Hepatocyte (in vitro differentiated cells): Measurements from ENCODE around the gene CBX3. TPM values are rescaled to one million over a fixed set of nuclear protein-coding genes. Genes with fewer than 3 reads are reported as not detected.
A peak's percentile ranks its signal among the peaks of the same experiment; 100 is the strongest.
"Not testable (repeated sequence)": the region's sequence is repeated elsewhere in the genome, so short reads cannot be mapped to it uniquely, and the experiment has no call there.

Experiments used
- DNase-seq: peaks from one replicate; pipeline ENCODE4 v3.0.0-alpha.2; 2016; ENCODE audit warnings: low spot score
- H2AFZ ChIP-seq: fragments of 200-600 bp; sonication (generic); 2 replicates; pipeline ENCODE4 v1.6.0; 2016; ENCODE audit warnings: antibody characterized with exemption, mild to moderate bottlenecking
- H3K27ac ChIP-seq: fragments of 200-600 bp; sonication (generic); 2 replicates; pipeline ENCODE4 v1.5.1; 2016; ENCODE audit warnings: mild to moderate bottlenecking
- H3K27me3 ChIP-seq: fragments of 200-600 bp; sonication (generic); 2 replicates; pipeline ENCODE4 v1.6.1; 2016
- H3K36me3 ChIP-seq: fragments of 200-600 bp; sonication (generic); replicated peaks from 2 replicates; pipeline ENCODE4 v1.5.1; 2016; ENCODE audit warnings: low read depth; ENCODE audit not compliant: insufficient read depth
- H3K4me1 ChIP-seq: fragments of 200-600 bp; sonication (generic); 2 replicates; pipeline ENCODE4 v1.5.1; 2016; ENCODE audit warnings: mild to moderate bottlenecking, moderate library complexity; ENCODE audit not compliant: insufficient read depth
- H3K4me2 ChIP-seq: fragments of 200-600 bp; sonication (generic); 2 replicates; pipeline ENCODE4 v1.6.0; 2016
- H3K4me3 ChIP-seq: fragments of 200-600 bp; sonication (generic); 2 replicates; pipeline ENCODE4 v1.5.1; 2016; ENCODE audit warnings: mild to moderate bottlenecking
- H3K79me2 ChIP-seq: fragments of 200-600 bp; sonication (generic); 2 replicates; pipeline ENCODE4 v1.6.0; 2017; ENCODE audit warnings: mild to moderate bottlenecking
- H3K9me2 ChIP-seq: fragments of 200-600 bp; sonication (generic); replicated peaks from 2 replicates; pipeline ENCODE4 v1.6.0; 2017; ENCODE audit warnings: mild to moderate bottlenecking; ENCODE audit not compliant: insufficient read depth
- H3K9me3 ChIP-seq: fragments of 200-600 bp; sonication (generic); 2 replicates; pipeline ENCODE4 v1.5.1; 2016; ENCODE audit warnings: low read depth, mild to moderate bottlenecking
- H4K20me1 ChIP-seq: fragments of 200-600 bp; sonication (generic); 2 replicates; pipeline ENCODE4 v1.6.0; 2016; ENCODE audit warnings: mild to moderate bottlenecking; ENCODE audit not compliant: insufficient read depth, poor library complexity, severe bottlenecking
- CTCF ChIP-seq: fragments of 200-600 bp; sonication (generic); IDR thresholded peaks from 2 replicates; pipeline ENCODE4 v1.5.1; 2016; ENCODE audit warnings: antibody characterized with exemption, mild to moderate bottlenecking; ENCODE audit not compliant: poor library complexity
- EZH2 ChIP-seq: fragments of 200-600 bp; sonication (generic); IDR thresholded peaks from 2 replicates; pipeline ENCODE4 v1.6.1; 2016; ENCODE audit warnings: antibody characterized with exemption, mild to moderate bottlenecking, borderline replicate concordance
- EZH2phosphoT487 ChIP-seq: fragments of 200-600 bp; sonication (generic); IDR thresholded peaks from one replicate; pipeline ENCODE4 v1.6.1; 2018; ENCODE audit warnings: antibody characterized with exemption, mild to moderate bottlenecking, low read depth, moderate library complexity; ENCODE audit not compliant: unreplicated experiment, severe bottlenecking
- WGBS: methylation state at CpG from one replicate; pipeline ENCODE4 v1.1.6; 2016; ENCODE audit warnings: low lambda C conversion rate; ENCODE audit errors: missing lambda C conversion rate; 5-methylcytosine and 5-hydroxymethylcytosine counted together
- polyA plus RNA-seq: library from polyadenylated mRNA; unstranded; fragments of >200 nt; fragmentation: Nextera tagmentation; extraction: Ambion mirVana; gene quantifications from 2 replicates; pipeline ENCODE4 v1.2.1, GENCODE V29; 2016
- total RNA-seq: library from RNA; depleted of rRNA; stranded (reverse); fragments of >200 nt; gene quantifications from 2 replicates; pipeline ENCODE4 v1.2.3, GENCODE V29; 2014

CBX3 gene
- total and polyA plus RNA-seq, 2 experiments from 2014 or later, result 120 to 165 TPM

GRCh38 chr7:26169271-26169670, 32.3 kb upstream of the CBX3 start:
- H4K20me1 ChIP-seq, result no peaks in the 10 kb centered on the region
- H3K4me1 ChIP-seq, result peaks cover 4% of the 10 kb centered on the region
- H3K4me3 ChIP-seq, result no peak overlapping the region
- no peak overlapping the region for H3K27ac ChIP-seq
- H2AFZ ChIP-seq, result no peak overlapping the region
- no peaks in the 10 kb centered on the region for H3K27me3 ChIP-seq
- 92% methylated on average over 3 of the region's 3 CpGs for WGBS
- H3K79me2 ChIP-seq, result no peaks in the 10 kb centered on the region
- no peak overlapping the region for H3K4me2 ChIP-seq
- H3K9me2 ChIP-seq, result no peaks in the 10 kb centered on the region
- no peak for TF ChIP-seq CTCF
- TF ChIP-seq EZH2, result no peak
- TF ChIP-seq EZH2phosphoT487, result no peak
- no peaks in the 10 kb centered on the region for H3K9me3 ChIP-seq
- no peak for DNase-seq
- H3K36me3 ChIP-seq, result no peaks in the 10 kb centered on the region

GRCh38 chr7:26170663-26171062, 30.9 kb upstream of the CBX3 start:
- WGBS, result 76% methylated on average over 1 of the region's 1 CpG

GRCh38 chr7:26171601-26172000, 29.9 kb upstream of the CBX3 start:
- Histone ChIP-seq H3K4me1 (peaks cover 4% of the 10 kb centered on the region), H3K9me2 (no peaks in the 10 kb centered on the region), H3K4me3 (no peak overlapping the region), H3K4me2 (no peak overlapping the region), H4K20me1 (no peaks in the 10 kb centered on the region), H3K36me3 (no peaks in the 10 kb centered on the region), H3K79me2 (no peaks in the 10 kb centered on the region), H3K27ac (no peak overlapping the region), H3K9me3 (no peaks in the 10 kb centered on the region), H2AFZ (no peak overlapping the region), H3K27me3 (no peaks in the 10 kb centered on the region)
- DNase-seq, result no peak
- TF ChIP-seq CTCF, result no peak
- TF ChIP-seq EZH2phosphoT487, result no peak
- TF ChIP-seq EZH2, result no peak
- 96% methylated on average over 2 of the region's 2 CpGs for WGBS

More at GRCh38 chr7:26170663-26171062, 30.9 kb upstream of the CBX3 start:
- TF ChIP-seq EZH2phosphoT487 (no peak), EZH2 (no peak), CTCF (no peak)
- DNase-seq, result no peak
- no peak overlapping the region for H3K27ac ChIP-seq
- H4K20me1 ChIP-seq, result no peaks in the 10 kb centered on the region
- no peaks in the 10 kb centered on the region for H3K27me3 ChIP-seq
- no peaks in the 10 kb centered on the region for H3K9me3 ChIP-seq
- H3K4me2 ChIP-seq, result no peak overlapping the region
- H3K36me3 ChIP-seq, result no peaks in the 10 kb centered on the region
- peaks cover 4% of the 10 kb centered on the region for H3K4me1 ChIP-seq
- H3K9me2 ChIP-seq, result no peaks in the 10 kb centered on the region
- H3K79me2 ChIP-seq, result no peaks in the 10 kb centered on the region
- no peak overlapping the region for H3K4me3 ChIP-seq
- no peak overlapping the region for H2AFZ ChIP-seq

GRCh38 chr7:26172048-26172447, 29.5 kb upstream of the CBX3 start:
- H3K36me3 ChIP-seq, result no peaks in the 10 kb centered on the region
- no peak overlapping the region for H3K4me3 ChIP-seq
- H3K9me3 ChIP-seq, result no peaks in the 10 kb centered on the region
- no peak for DNase-seq
- no peaks in the 10 kb centered on the region for H3K9me2 ChIP-seq
- TF ChIP-seq EZH2phosphoT487 (no peak), CTCF (no peak), EZH2 (no peak)
- H2AFZ ChIP-seq, result no peak overlapping the region
- peaks cover under 1% of the 10 kb centered on the region for H3K4me1 ChIP-seq
- no peak overlapping the region for H3K4me2 ChIP-seq
- H4K20me1 ChIP-seq, result no peaks in the 10 kb centered on the region
- WGBS, result 100% methylated on average over 1 of the region's 1 CpG
- H3K27me3 ChIP-seq, result no peaks in the 10 kb centered on the region
- no peak overlapping the region for H3K27ac ChIP-seq
- H3K79me2 ChIP-seq, result no peaks in the 10 kb centered on the region

- WGBS, result 90% methylated on average over 1 of the region's 4 CpGs
Observed at GRCh38 chr7:26175903-26176302, 25.6 kb upstream of the CBX3 start.

More at GRCh38 chr7:26175903-26176302, 25.6 kb upstream of the CBX3 start:
- not testable (repeated sequence) for H3K9me3 ChIP-seq, H3K4me1 ChIP-seq, H3K27me3 ChIP-seq, H3K36me3 ChIP-seq, H3K4me2 ChIP-seq, H2AFZ ChIP-seq, H4K20me1 ChIP-seq, H3K79me2 ChIP-seq, H3K9me2 ChIP-seq, DNase-seq, H3K4me3 ChIP-seq
- H3K27ac ChIP-seq, result peak overlapping the region; percentile 71
